ENCODE results near the gene LRRC53. TPM values are rescaled to one million over a fixed set of nuclear protein-coding genes. Genes with fewer than 3 reads are reported as not detected.

LRRC53 gene
- total and polyA plus RNA-seq, 9 of the 15 experiments (the other 6 are each of a cell fraction or from before 2014, with no cell fraction given) = not detected

- POLR2A ChIA-PET = no interaction called here
- Histone ChIP-seq H3K9ac (ENCODE audit: insufficient read depth in 1 of 2, low read depth in 2 of 2, low read length in 2 of 2) (no peak overlapping the region), H3K4me3 (no peak overlapping the region), H3K9me1 (ENCODE audit: control insufficient read depth, insufficient read depth, low read length) (no peaks in the 10 kb centered on the region), H4K20me1 (replicated peaks; ENCODE audit: control insufficient read depth, insufficient read depth, low read length) (no peaks in the 10 kb centered on the region), H3K27ac (ENCODE audit: extremely low read depth, low read depth, low read length) (no peak overlapping the region), H3K4me1 (replicated peaks in 1 of 2; ENCODE audit: control insufficient read depth in 2 of 2, insufficient read depth in 2 of 2, low read length in 2 of 2) (no peaks in the 10 kb centered on the region), H2AFZ (ENCODE audit: low read depth, low read length) (no peak overlapping the region), H3K4me2 (ENCODE audit: insufficient read depth, low read length) (no peak overlapping the region), H3K79me2 (ENCODE audit: control insufficient read depth, insufficient read depth, low read length) (no peaks in the 10 kb centered on the region), H3K9me3 (replicated peaks; ENCODE audit: control insufficient read depth, insufficient read depth, low read depth, low read length) (no peaks in the 10 kb centered on the region), H3K36me3 (ENCODE audit: control insufficient read depth, insufficient read depth, low read length) (no peaks in the 10 kb centered on the region), H3K27me3 (ENCODE audit: control insufficient read depth in 2 of 2, insufficient read depth in 2 of 2, low read length in 2 of 2) (no peaks in the 10 kb centered on the region)
- no peak for FAIRE-seq
- no peak for TF ChIP-seq ZNF785 (CRISPR knock-in tag; IDR thresholded peaks at IDR 0.05)
- no peak for TF ChIP-seq TGIF2 (CRISPR knock-in tag; IDR thresholded peaks at IDR 0.05)
- no peak for TF ChIP-seq MXD1 (CRISPR knock-in tag; IDR thresholded peaks at IDR 0.05; ENCODE audit: borderline replicate concordance, poor library complexity, severe bottlenecking)
- no peak for TF ChIP-seq BMI1 (IDR thresholded peaks at IDR 0.05; ENCODE audit: low read length)
- TF ChIP-seq SMARCA4 (IDR thresholded peaks at IDR 0.05) = no peak
- TF ChIP-seq HDAC1 (IDR thresholded peaks at IDR 0.05) = no peak
- TF ChIP-seq POLR2B (IDR thresholded peaks at IDR 0.05; ENCODE audit: low read depth, partially characterized antibody) = no peak
- no peak for TF ChIP-seq HOMEZ (CRISPR knock-in tag; IDR thresholded peaks at IDR 0.05)
- TF ChIP-seq CBFA2T2 (conservative IDR thresholded peaks at IDR 0.05) = no peak
- TF ChIP-seq STAT5B (CRISPR knock-in tag; IDR thresholded peaks at IDR 0.05) = no peak
- no peak for TF ChIP-seq BCLAF1 (IDR thresholded peaks at IDR 0.05; ENCODE audit: borderline replicate concordance in 1 of 2, control insufficient read depth in 1 of 2, low read depth in 2 of 2, low read length in 1 of 2)
- no peak for TF ChIP-seq ZMIZ1 (IDR thresholded peaks at IDR 0.05; ENCODE audit: low read depth in 2 of 2, low read length in 2 of 2)
- no peak for TF ChIP-seq ZNF584 (CRISPR knock-in tag; IDR thresholded peaks at IDR 0.05; ENCODE audit: low read depth)
- TF ChIP-seq RB1 (IDR thresholded peaks at IDR 0.05; ENCODE audit: low read depth) = no peak
- DNase-seq (ENCODE audit: extremely low read depth in 1 of 4, low spot score in 3 of 4) = no peak
- no peak for ATAC-seq
- in situ Hi-C loops (cut with MboI) = no loop called here
- intact Hi-C loops (cut with micrococcal nuclease) = no loop called here
- 7% methylated on average over 2 of the region's 2 CpGs for WGBS (ENCODE audit: insufficient coverage, low coverage, missing lambda C conversion rate)
- BruUV-seq (replicated peaks) = no TSS peak
- CTCF ChIA-PET (ENCODE audit: low intra/inter-chr PET ratio) = no interaction called here
Measured at GRCh38 chr1:74478979-74479378, 33.4 kb downstream of the LRRC53 start.
